Measurements from ENCODE around the gene SNRPA1. TPM values are rescaled to one million over a fixed set of nuclear protein-coding genes. Genes with fewer than 3 reads are reported as not detected.

SNRPA1 gene
- total and polyA plus RNA-seq, 2 of the 13 experiments (the other 11 are each of a cell fraction or from before 2014, with no cell fraction given), result 41.2 to 108 TPM

GRCh38 chr15:101324524-101325177 is 29.6 kb upstream of the SNRPA1 start (continued):
- no peak for TF ChIP-seq LCORL (IDR thresholded peaks at IDR 0.05)
- TF ChIP-seq LCORL (CRISPR knock-in tag; IDR thresholded peaks at IDR 0.05), result peak; percentile 62; the same call in 1 of the 2 replicates
- no peak for TF ChIP-seq ZNF839 (CRISPR knock-in tag; IDR thresholded peaks at IDR 0.05; ENCODE audit: borderline replicate concordance)
- no peak for TF ChIP-seq SRF (IDR thresholded peaks at IDR 0.05; ENCODE audit: low read depth, low read length)
- no peak for TF ChIP-seq FOXP1 (IDR thresholded peaks at IDR 0.05)
- TF ChIP-seq FOXP1 (CRISPR knock-in tag; IDR thresholded peaks at IDR 0.05), result 0 out of 2 replicates have a peak, but pooled peaks have one; percentile 17
- no peak for TF ChIP-seq ZNF713 (CRISPR knock-in tag; IDR thresholded peaks at IDR 0.05)
- TF ChIP-seq CCDC6 (CRISPR knock-in tag; IDR thresholded peaks at IDR 0.05), result no peak
- no peak for TF ChIP-seq IRF2 (CRISPR knock-in tag; IDR thresholded peaks at IDR 0.05)
- TF ChIP-seq SMC3 (IDR thresholded peaks at IDR 0.05; ENCODE audit: low read length), result peak; percentile 9; the same call in 1 of the 2 replicates
- no peak for TF ChIP-seq HOMEZ (CRISPR knock-in tag; IDR thresholded peaks at IDR 0.05; ENCODE audit: low read depth)
- no peak for TF ChIP-seq NFKBIZ (CRISPR knock-in tag; IDR thresholded peaks at IDR 0.05)
- TF ChIP-seq ZNF253 (CRISPR knock-in tag; IDR thresholded peaks at IDR 0.05; ENCODE audit: borderline replicate concordance), result no peak
- TF ChIP-seq HHEX (CRISPR knock-in tag; IDR thresholded peaks at IDR 0.05), result no peak
- TF ChIP-seq, protein P1, sequence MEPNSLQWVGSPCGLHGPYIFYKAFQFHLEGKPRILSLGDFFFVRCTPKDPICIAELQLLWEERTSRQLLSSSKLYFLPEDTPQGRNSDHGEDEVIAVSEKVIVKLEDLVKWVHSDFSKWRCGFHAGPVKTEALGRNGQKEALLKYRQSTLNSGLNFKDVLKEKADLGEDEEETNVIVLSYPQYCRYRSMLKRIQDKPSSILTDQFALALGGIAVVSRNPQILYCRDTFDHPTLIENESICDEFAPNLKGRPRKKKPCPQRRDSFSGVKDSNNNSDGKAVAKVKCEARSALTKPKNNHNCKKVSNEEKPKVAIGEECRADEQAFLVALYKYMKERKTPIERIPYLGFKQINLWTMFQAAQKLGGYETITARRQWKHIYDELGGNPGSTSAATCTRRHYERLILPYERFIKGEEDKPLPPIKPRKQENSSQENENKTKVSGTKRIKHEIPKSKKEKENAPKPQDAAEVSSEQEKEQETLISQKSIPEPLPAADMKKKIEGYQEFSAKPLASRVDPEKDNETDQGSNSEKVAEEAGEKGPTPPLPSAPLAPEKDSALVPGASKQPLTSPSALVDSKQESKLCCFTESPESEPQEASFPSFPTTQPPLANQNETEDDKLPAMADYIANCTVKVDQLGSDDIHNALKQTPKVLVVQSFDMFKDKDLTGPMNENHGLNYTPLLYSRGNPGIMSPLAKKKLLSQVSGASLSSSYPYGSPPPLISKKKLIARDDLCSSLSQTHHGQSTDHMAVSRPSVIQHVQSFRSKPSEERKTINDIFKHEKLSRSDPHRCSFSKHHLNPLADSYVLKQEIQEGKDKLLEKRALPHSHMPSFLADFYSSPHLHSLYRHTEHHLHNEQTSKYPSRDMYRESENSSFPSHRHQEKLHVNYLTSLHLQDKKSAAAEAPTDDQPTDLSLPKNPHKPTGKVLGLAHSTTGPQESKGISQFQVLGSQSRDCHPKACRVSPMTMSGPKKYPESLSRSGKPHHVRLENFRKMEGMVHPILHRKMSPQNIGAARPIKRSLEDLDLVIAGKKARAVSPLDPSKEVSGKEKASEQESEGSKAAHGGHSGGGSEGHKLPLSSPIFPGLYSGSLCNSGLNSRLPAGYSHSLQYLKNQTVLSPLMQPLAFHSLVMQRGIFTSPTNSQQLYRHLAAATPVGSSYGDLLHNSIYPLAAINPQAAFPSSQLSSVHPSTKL (CRISPR knock-in tag; IDR thresholded peaks at IDR 0.05), result peak; percentile 44; the same call in 1 of the 2 replicates
- TF ChIP-seq FUBP1 (CRISPR knock-in tag; IDR thresholded peaks at IDR 0.05; ENCODE audit: borderline replicate concordance), result no peak
- TF ChIP-seq ZNF225 (CRISPR knock-in tag; IDR thresholded peaks at IDR 0.05), result 0 out of 2 replicates have a peak, but pooled peaks have one; percentile 2
- no peak for TF ChIP-seq JUNB (CRISPR knock-in tag; IDR thresholded peaks at IDR 0.05; ENCODE audit: borderline replicate concordance)
- TF ChIP-seq ZEB1 (IDR thresholded peaks at IDR 0.05; ENCODE audit: insufficient replicate concordance, low read depth), result peak; percentile 1
- TF ChIP-seq GATAD2A (CRISPR knock-in tag; IDR thresholded peaks at IDR 0.05), result peak; percentile 64
- TF ChIP-seq ZFP37 (CRISPR knock-in tag; IDR thresholded peaks at IDR 0.05; ENCODE audit: borderline replicate concordance), result no peak
- TF ChIP-seq ZNF280D (CRISPR knock-in tag; IDR thresholded peaks at IDR 0.05), result 0 out of 2 replicates have a peak, but pooled peaks have one; percentile 21

Data from HepG2 (cell line).